CD8-positive, alpha-beta memory T cell (primary cell): ENCODE results near the gene CBX1. TPM values are rescaled to one million over a fixed set of nuclear protein-coding genes. Genes with fewer than 3 reads are reported as not detected.
A peak's percentile ranks its signal among the peaks of the same experiment; 100 is the strongest.

Source experiments
- CTCF ChIA-PET: fragments of 350-600 bp; sonication (Branson Sonifier 250); formaldehyde crosslinking; loops from one replicate; lab custom pipeline; 2021; ENCODE audit warnings: antibody characterized with exemption; lab: Charles Lee
- POLR2A ChIA-PET: fragments of 350-600 bp; sonication (Branson Sonifier 250); formaldehyde crosslinking; loops from one replicate; lab custom pipeline; 2021; ENCODE audit warnings: antibody characterized with exemption; lab: Charles Lee
- DNase-seq, 5 donors: peaks; one replicate each; pipeline versions ENCODE4 v3.0.0 to v3.0.0-alpha.2; 2020 to 2022; ENCODE audit warnings: mixed read lengths in 1 of 5
- H3K27ac ChIP-seq: one replicate; pipeline ENCODE4 v1.7.0; 2013; ENCODE audit warnings: low read depth, mild to moderate bottlenecking, low read length, moderate library complexity
- H3K27me3 ChIP-seq: 2 replicates; pipeline ENCODE4 v1.7.0; 2013; ENCODE audit warnings: low read length, mild to moderate bottlenecking; ENCODE audit not compliant: insufficient read depth, poor library complexity, severe bottlenecking
- H3K36me3 ChIP-seq: 2 replicates; pipeline ENCODE4 v1.7.0; 2013; ENCODE audit warnings: mild to moderate bottlenecking, low read length, moderate library complexity; ENCODE audit not compliant: insufficient read depth
- H3K4me1 ChIP-seq: 2 replicates; pipeline ENCODE4 v1.7.0; 2013; ENCODE audit warnings: mild to moderate bottlenecking, low read length, moderate library complexity; ENCODE audit not compliant: insufficient read depth
- H3K4me3 ChIP-seq: 2 replicates; pipeline ENCODE4 v1.7.0; 2013; ENCODE audit warnings: mild to moderate bottlenecking, low read length
- H3K9me3 ChIP-seq: 2 replicates; pipeline ENCODE4 v1.7.0; 2013; ENCODE audit warnings: mild to moderate bottlenecking, low read length
- H3K27ac Mint-ChIP-seq, 8 donors: one replicate each; pipeline ENCODE4 v1.8.0; 2020 to 2021; ENCODE audit warnings: mixed read lengths in 8 of 8, mild to moderate bottlenecking in 6 of 8, inconsistent platforms in 3 of 8, moderate library complexity in 3 of 8
- H3K27me3 Mint-ChIP-seq, 2 donors: one replicate each; pipeline ENCODE4 v1.8.0; 2020 to 2021; ENCODE audit warnings: mixed read lengths in 2 of 2, mild to moderate bottlenecking in 1 of 2, moderate library complexity in 1 of 2
- H3K36me3 Mint-ChIP-seq, 3 donors: one replicate each; pipeline ENCODE4 v1.8.0; 2020 to 2021; ENCODE audit warnings: mixed read lengths in 3 of 3, inconsistent platforms in 1 of 3, mild to moderate bottlenecking in 1 of 3
- H3K4me1 Mint-ChIP-seq, 3 donors: one replicate each; pipeline ENCODE4 v1.8.0; 2020 to 2021; ENCODE audit warnings: mixed read lengths in 3 of 3, inconsistent platforms in 1 of 3, mild to moderate bottlenecking in 1 of 3
- H3K4me3 Mint-ChIP-seq, 7 donors: one replicate each; pipeline ENCODE4 v1.8.0; 2020 to 2021; ENCODE audit warnings: mixed read lengths in 7 of 7, mild to moderate bottlenecking in 6 of 7, moderate library complexity in 4 of 7, inconsistent platforms in 2 of 7
- H3K9me3 Mint-ChIP-seq, 5 donors: one replicate each; pipeline ENCODE4 v1.8.0; 2020 to 2022; ENCODE audit warnings: mixed read lengths in 5 of 5, mild to moderate bottlenecking in 3 of 5, moderate library complexity in 2 of 5, inconsistent platforms in 1 of 5
- polyA plus RNA-seq: library from polyadenylated mRNA; unstranded; fragments of 300-500 nt; fragmentation: Illumina TruSeq; gene quantifications from one replicate; pipeline ENCODE4 v1.2.3, GENCODE V29; 2021
- total RNA-seq, 2 experiments: library from RNA; stranded (reverse); gene quantifications; one replicate each; pipeline ENCODE4 v1.2.3, GENCODE V29; 2021

Gene CBX1
- total and polyA plus RNA-seq, 3 experiments from 2014 or later, result 21.1 to 65.1 (median 63.1) TPM

DNA sequence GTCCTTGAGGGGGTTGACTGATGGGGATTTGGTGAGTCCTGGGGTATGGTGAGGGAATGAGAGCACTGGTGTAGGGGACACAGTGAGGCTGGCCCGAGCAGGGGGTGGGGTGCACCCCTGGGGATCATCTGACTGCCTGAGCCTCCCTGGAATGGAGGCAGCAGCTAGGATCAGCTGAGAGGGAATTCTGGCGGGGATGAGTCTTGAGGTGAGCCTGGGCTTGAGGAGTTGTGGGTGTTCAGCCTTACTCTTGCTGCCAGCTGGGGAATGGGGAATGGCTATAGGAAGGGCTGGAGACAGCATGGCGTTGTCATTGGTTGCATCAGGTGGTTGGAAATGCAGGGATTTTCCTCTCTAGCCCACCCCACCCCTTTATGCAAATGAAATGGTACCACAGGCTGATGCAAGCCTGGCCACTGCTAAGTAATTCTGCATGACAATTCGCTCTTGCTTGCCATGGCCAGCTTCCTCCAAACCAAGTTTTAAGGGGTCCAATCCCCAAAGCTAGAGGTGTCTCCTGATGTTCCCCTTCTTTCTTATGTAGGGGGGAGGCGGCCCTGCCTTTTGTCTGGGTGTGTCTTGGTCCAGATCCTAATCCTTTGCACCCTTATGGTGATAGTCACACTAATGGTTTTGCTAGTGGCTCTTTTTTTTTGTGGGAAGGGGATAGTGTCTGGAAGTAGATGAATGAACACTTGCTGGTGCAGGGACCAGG, 45.6 kb downstream of the CBX1 start:
- Mint-ChIP-seq H3K4me1 (peaks cover 38 to 45% (median 39%) of the 10 kb centered on the region in 3 donors), H3K4me3 (peak overlapping the region in 1 of 7 donors; percentile 55), H3K36me3 (peaks cover 1 to 89% (median 23%) of the 10 kb centered on the region in 3 donors), H3K27ac (peak overlapping the region in 5 of 8 donors; percentile 29 to 82 (median 73)), H3K27me3 (no peaks in the 10 kb centered on the region), H3K9me3 (no peaks in the 10 kb centered on the region)
- peaks cover 28% of the 10 kb centered on the region for H3K4me1 ChIP-seq
- ChIA-PET POLR2A (no interaction called here), CTCF (interaction anchor here (0.7 kb wide), 1 partner anchor 24 kb away, joined by 3 read pairs; no protein-coding TSS in a partner anchor)
- no peak for DNase-seq
- peaks cover 61% of the 10 kb centered on the region for H3K36me3 ChIP-seq
- peak overlapping the region; percentile 35 for H3K27ac ChIP-seq
- no peaks in the 10 kb centered on the region for H3K9me3 ChIP-seq
- H3K27me3 ChIP-seq, result no peaks in the 10 kb centered on the region
- H3K4me3 ChIP-seq, result no peak overlapping the region

GRCh38 chr17:48054238-48055185, 46.8 kb downstream of the CBX1 start:
- POLR2A ChIA-PET, result no interaction called here
- H3K4me1 ChIP-seq, result peaks cover 35% of the 10 kb centered on the region
- H3K27me3 ChIP-seq, result no peaks in the 10 kb centered on the region
- DNase-seq, result no peak
- H3K4me3 ChIP-seq, result no peak overlapping the region
- CTCF ChIA-PET, result interaction anchor here (0.8 kb wide), 1 partner anchor 57 kb away, joined by 3 read pairs; no protein-coding TSS in a partner anchor
- peaks cover 48 to 56% (median 50%) of the 10 kb centered on the region in 3 donors for H3K4me1 Mint-ChIP-seq
- H3K9me3 Mint-ChIP-seq, result no peaks in the 10 kb centered on the region
- peaks cover 4 to 85% (median 22%) of the 10 kb centered on the region in 3 donors for H3K36me3 Mint-ChIP-seq
- H3K9me3 ChIP-seq, result no peaks in the 10 kb centered on the region
- peak overlapping the region in 2 of 8 donors; percentile 29 to 77 for H3K27ac Mint-ChIP-seq
- peak overlapping the region; percentile 35 for H3K27ac ChIP-seq
- H3K4me3 Mint-ChIP-seq, result no peak overlapping the region
- no peaks in the 10 kb centered on the region for H3K27me3 Mint-ChIP-seq
- peaks cover 61% of the 10 kb centered on the region for H3K36me3 ChIP-seq

DNA sequence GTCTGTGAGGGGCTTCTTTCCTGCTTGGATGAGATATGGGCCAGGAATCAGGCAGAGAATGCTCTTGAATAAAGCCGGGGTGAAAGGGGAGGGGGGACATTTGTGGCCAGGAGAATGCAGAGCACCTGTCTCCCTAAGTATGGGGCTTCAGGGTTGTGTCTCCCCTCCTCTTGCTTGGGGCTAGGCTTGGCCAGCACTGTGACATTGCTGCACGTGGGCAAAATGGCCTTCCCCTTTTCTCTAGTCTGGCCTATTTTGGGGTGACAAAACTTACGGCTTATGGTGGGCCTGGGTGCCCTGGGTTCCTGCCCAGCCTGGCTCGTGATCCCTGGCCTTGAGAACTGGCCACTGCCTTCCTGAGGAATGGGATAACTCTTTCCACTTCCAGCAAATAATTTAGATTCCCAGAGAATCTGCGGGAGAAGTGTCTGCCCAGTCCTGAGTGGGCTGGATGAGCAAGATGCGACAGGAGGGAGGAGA, 47.5 kb downstream of the CBX1 start:
- Mint-ChIP-seq H3K4me3 (no peak overlapping the region), H3K4me1 (peaks cover 54 to 63% (median 57%) of the 10 kb centered on the region in 3 donors), H3K36me3 (peaks cover 4 to 81% (median 22%) of the 10 kb centered on the region in 3 donors), H3K27ac (peak overlapping the region in 1 of 8 donors; percentile 74), H3K9me3 (no peaks in the 10 kb centered on the region), H3K27me3 (no peaks in the 10 kb centered on the region)
- Histone ChIP-seq H3K27me3 (no peaks in the 10 kb centered on the region), H3K9me3 (no peaks in the 10 kb centered on the region), H3K27ac (no peak overlapping the region), H3K4me1 (peaks cover 42% of the 10 kb centered on the region), H3K4me3 (no peak overlapping the region), H3K36me3 (peaks cover 54% of the 10 kb centered on the region)
- ChIA-PET CTCF (no interaction called here), POLR2A (no interaction called here)
- no peak for DNase-seq

DNA sequence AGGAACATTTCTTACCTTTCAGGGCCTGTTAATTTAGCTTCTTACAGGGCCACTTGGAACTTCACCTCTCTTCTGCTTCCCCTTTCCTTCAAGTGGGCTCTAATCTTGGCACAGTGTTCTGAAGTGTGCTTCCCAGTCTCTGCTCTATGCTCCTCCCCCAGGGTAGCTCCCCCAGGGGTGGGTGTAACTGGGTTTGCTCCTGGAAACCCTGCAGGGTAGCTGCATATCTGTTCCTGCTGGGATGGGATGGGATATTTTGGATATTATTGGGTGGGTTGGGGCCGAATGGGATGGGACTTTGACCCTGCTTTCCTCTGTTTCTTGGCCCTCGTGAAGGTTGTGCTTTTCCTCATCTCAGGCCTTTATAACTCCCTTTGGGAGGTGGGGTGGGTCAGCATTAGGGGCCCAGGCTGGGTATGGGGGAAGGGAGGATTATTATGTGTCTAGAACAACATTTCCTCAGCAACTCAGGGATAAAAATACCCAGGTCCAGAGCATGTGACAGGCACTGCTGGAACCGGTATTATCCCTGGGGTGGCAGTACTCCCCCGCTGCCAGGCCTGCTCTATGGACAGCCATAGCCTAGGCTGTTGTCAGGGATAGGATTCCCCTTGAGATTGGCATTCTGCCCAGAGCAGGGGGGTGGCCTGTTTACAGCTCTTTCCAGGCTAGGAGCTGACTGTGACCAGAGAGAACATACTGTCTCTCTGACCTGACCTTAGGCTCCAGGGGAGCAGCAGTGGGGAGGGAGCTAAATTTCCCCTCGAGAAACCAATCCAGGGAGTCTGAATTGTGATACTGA, 48.1 kb downstream of the CBX1 start:
- H3K9me3 Mint-ChIP-seq, result no peaks in the 10 kb centered on the region
- peak overlapping the region in 5 of 8 donors; percentile 29 to 74 (median 47) for H3K27ac Mint-ChIP-seq
- no peak overlapping the region for H3K4me3 ChIP-seq
- H3K4me1 Mint-ChIP-seq, result peaks cover 56 to 64% (median 59%) of the 10 kb centered on the region in 3 donors
- no peak overlapping the region for H3K4me3 Mint-ChIP-seq
- H3K9me3 ChIP-seq, result no peaks in the 10 kb centered on the region
- peaks cover 0 to 1% of the 10 kb centered on the region in 2 donors for H3K27me3 Mint-ChIP-seq
- POLR2A ChIA-PET, result interaction anchor here (0.6 kb wide), 1 partner anchor 20 kb away, joined by 3 read pairs; no protein-coding TSS in a partner anchor
- H3K27me3 ChIP-seq, result no peaks in the 10 kb centered on the region
- CTCF ChIA-PET, result interaction anchor here (1.2 kb wide), 2 partner anchors 9 to 28 kb away, joined by 3 read pairs; no protein-coding TSS in a partner anchor
- no peak for DNase-seq
- H3K36me3 ChIP-seq, result peaks cover 47% of the 10 kb centered on the region
- no peak overlapping the region for H3K27ac ChIP-seq
- H3K4me1 ChIP-seq, result peaks cover 43% of the 10 kb centered on the region
- H3K36me3 Mint-ChIP-seq, result peaks cover 4 to 79% (median 21%) of the 10 kb centered on the region in 3 donors

DNA sequence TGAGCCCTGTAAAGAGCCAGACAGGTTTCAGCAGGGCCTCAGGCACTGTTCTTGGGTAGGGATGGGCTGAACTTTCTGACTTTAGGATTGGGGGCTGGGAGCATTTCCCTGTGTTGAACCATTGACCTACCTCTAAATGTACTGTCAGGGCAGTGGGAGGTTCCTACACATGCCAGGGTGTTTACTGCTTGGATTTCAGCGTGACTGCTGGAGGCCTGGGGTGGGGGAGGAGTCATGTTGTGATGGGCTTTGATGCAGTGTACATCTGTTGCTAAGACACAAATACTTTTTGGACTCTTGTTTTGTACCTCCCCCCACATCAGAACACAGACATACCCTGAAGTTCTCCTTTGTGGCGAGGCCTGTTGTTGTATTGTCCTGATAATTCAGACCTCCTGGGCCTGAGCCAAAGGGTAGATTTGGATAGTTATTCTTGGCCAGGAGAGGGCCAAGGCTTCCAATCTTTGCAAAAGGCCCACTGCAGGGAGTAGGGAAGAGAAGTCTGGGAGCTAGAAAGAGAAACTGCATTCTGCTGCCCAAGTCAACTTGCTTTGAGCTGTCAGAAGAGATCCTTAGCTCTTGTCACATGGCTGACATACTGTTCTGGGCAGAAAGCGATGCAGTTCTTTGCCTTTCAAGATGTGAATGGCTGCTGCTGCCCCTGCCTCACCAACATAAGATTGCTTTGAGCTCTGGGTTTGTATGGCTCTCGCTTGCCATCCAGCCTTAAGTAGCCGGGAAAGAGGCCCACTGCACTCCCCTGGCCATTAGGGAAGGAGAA, 49.4 kb downstream of the CBX1 start:
- Mint-ChIP-seq H3K4me3 (no peak overlapping the region), H3K9me3 (no peaks in the 10 kb centered on the region), H3K36me3 (peaks cover 4 to 73% (median 17%) of the 10 kb centered on the region in 3 donors), H3K27me3 (peaks cover 0 to 4% of the 10 kb centered on the region in 2 donors), H3K4me1 (peaks cover 63 to 74% (median 70%) of the 10 kb centered on the region in 3 donors), H3K27ac (peak overlapping the region in 4 of 8 donors; percentile 4 to 74 (median 28))
- peaks cover 35% of the 10 kb centered on the region for H3K36me3 ChIP-seq
- H3K4me1 ChIP-seq, result peaks cover 48% of the 10 kb centered on the region
- POLR2A ChIA-PET, result no interaction called here
- no peak for DNase-seq
- H3K27me3 ChIP-seq, result no peaks in the 10 kb centered on the region
- CTCF ChIA-PET, result interaction anchor here (0.6 to 1.2 kb wide), 3 partner anchors 8 to 102 kb away, joined by 3 read pairs; no protein-coding TSS in a partner anchor
- H3K27ac ChIP-seq, result no peak overlapping the region
- no peaks in the 10 kb centered on the region for H3K9me3 ChIP-seq
- H3K4me3 ChIP-seq, result no peak overlapping the region

GRCh38 chr17:48051283-48051682, 50.0 kb downstream of the CBX1 start:
- Mint-ChIP-seq H3K27ac (peak overlapping the region in 2 of 8 donors; percentile 21 to 27), H3K27me3 (peaks cover 0 to 4% of the 10 kb centered on the region in 2 donors), H3K4me1 (peaks cover 66 to 78% (median 73%) of the 10 kb centered on the region in 3 donors), H3K4me3 (peak overlapping the region in 1 of 7 donors; percentile 5), H3K36me3 (peaks cover 4 to 67% (median 14%) of the 10 kb centered on the region in 3 donors), H3K9me3 (no peaks in the 10 kb centered on the region)
- CTCF ChIA-PET, result no interaction called here
- H3K27me3 ChIP-seq, result no peaks in the 10 kb centered on the region
- H3K4me3 ChIP-seq, result no peak overlapping the region
- no peak overlapping the region for H3K27ac ChIP-seq
- H3K4me1 ChIP-seq, result peaks cover 54% of the 10 kb centered on the region
- DNase-seq, result no peak
- H3K36me3 ChIP-seq, result peaks cover 32% of the 10 kb centered on the region
- H3K9me3 ChIP-seq, result no peaks in the 10 kb centered on the region
- POLR2A ChIA-PET, result no interaction called here
